H1 (cell line): ENCODE results near the gene SPAG5. TPM values are rescaled to one million over a fixed set of nuclear protein-coding genes. Genes with fewer than 3 reads are reported as not detected.

Experiments used
- CTCF ChIA-PET: fragments of 300-600 bp; sonication (Branson Sonifier 250); formaldehyde crosslinking; loops from one replicate; lab custom pipeline; 2021; ENCODE audit not compliant: partially characterized antibody; lab: Charles Lee
- POLR2A ChIA-PET: fragments of 300-600 bp; sonication (Branson Sonifier 250); formaldehyde crosslinking; loops from one replicate; lab custom pipeline; 2021; ENCODE audit warnings: inconsistent platforms; ENCODE audit not compliant: partially characterized antibody; lab: Charles Lee
- DNase-seq, 2 experiments: peaks; one replicate each; pipeline versions ENCODE4 v3.0.0 to v3.0.0-alpha.2; 2010 to 2022; ENCODE audit warnings: low spot score in 2 of 2, low read depth in 1 of 2, mixed read lengths in 1 of 2
- FAIRE-seq: peaks from 2 replicates; lab custom pipeline; 2011; peaks lifted over from hg19 to GRCh38; lab: Jason Lieb, UNC
- H2AFZ ChIP-seq: 2 replicates; pipeline ENCODE4 v1.8.1; 2012; ENCODE audit warnings: low read length, inconsistent platforms
- H2AK5ac ChIP-seq: 2 replicates; pipeline ENCODE4 v1.6.1; 2013; ENCODE audit warnings: low read depth, low read length
- H2BK120ac ChIP-seq: replicated peaks from 2 replicates; pipeline ENCODE3; 2013; ENCODE audit warnings: low read depth, low read length, inconsistent platforms
- H2BK12ac ChIP-seq: 2 replicates; pipeline ENCODE4 v1.6.1; 2013; ENCODE audit warnings: low read depth, low read length
- H2BK15ac ChIP-seq: 2 replicates; pipeline ENCODE4 v1.6.1; 2013; ENCODE audit warnings: low read length
- H2BK20ac ChIP-seq: 2 replicates; pipeline ENCODE4 v1.6.1; 2013; ENCODE audit warnings: low read length
- H2BK5ac ChIP-seq: 2 replicates; pipeline ENCODE4 v1.6.1; 2013; ENCODE audit warnings: low read depth, low read length
- H3K14ac ChIP-seq: 2 replicates; pipeline ENCODE4 v1.6.1; 2013; ENCODE audit warnings: inconsistent platforms; ENCODE audit not compliant: insufficient read length
- H3K18ac ChIP-seq: 2 replicates; pipeline ENCODE4 v1.6.1; 2013; ENCODE audit warnings: low read length; ENCODE audit errors: extremely low read depth
- H3K23ac ChIP-seq: 2 replicates; pipeline ENCODE4 v1.6.1; 2013; ENCODE audit warnings: inconsistent platforms; ENCODE audit not compliant: insufficient read length
- H3K23me2 ChIP-seq: 2 replicates; pipeline ENCODE4 v1.6.1; 2013; ENCODE audit warnings: low read depth, low read length
- H3K27ac ChIP-seq: 2 replicates; pipeline ENCODE4 v1.6.1; 2011; ENCODE audit warnings: low read depth, low read length, inconsistent platforms
- H3K27me3 ChIP-seq, 4 experiments: replicated peaks in 1 of 4; 1 replicate in 1 of 4; 2 replicates in 3 of 4; pipeline versions ENCODE4 v1.6.1 to v1.8.1; 2011 to 2013; ENCODE audit warnings: low read length in 3 of 4, mild to moderate bottlenecking in 3 of 4, inconsistent platforms in 2 of 4, mixed read lengths in 2 of 4, moderate library complexity in 1 of 4; ENCODE audit not compliant: control insufficient read depth in 3 of 4, insufficient read depth in 3 of 4; ENCODE audit errors: extremely low read depth in 1 of 4
- H3K36me3 ChIP-seq, 4 experiments: 2 replicates each; pipeline versions ENCODE4 v1.6.1 to v1.8.1; 2011 to 2013; ENCODE audit warnings: mild to moderate bottlenecking in 4 of 4, low read length in 3 of 4, moderate library complexity in 2 of 4, control low read depth in 1 of 4, inconsistent platforms in 1 of 4; ENCODE audit not compliant: insufficient read depth in 4 of 4, control insufficient read depth in 2 of 4
- H3K4ac ChIP-seq: replicated peaks from 2 replicates; pipeline ENCODE3; 2013; ENCODE audit warnings: low read length, low read depth, mixed read lengths, inconsistent platforms; ENCODE audit not compliant: insufficient read length
- H3K4me1 ChIP-seq, 4 experiments: replicated peaks in 1 of 4; 1 replicate in 1 of 4; 2 replicates in 3 of 4; pipeline versions ENCODE4 v1.6.1 to v1.8.1; 2011 to 2013; ENCODE audit warnings: low read length in 3 of 4, inconsistent platforms in 2 of 4, mixed read lengths in 1 of 4; ENCODE audit not compliant: insufficient read depth in 4 of 4, control insufficient read depth in 3 of 4
- H3K4me2 ChIP-seq, 2 experiments: 2 replicates each; pipeline versions ENCODE4 v1.6.1 to v1.8.1; 2011 to 2013; ENCODE audit warnings: low read depth in 2 of 2, low read length in 2 of 2, control low read depth in 1 of 2, inconsistent platforms in 1 of 2, mild to moderate bottlenecking in 1 of 2; ENCODE audit not compliant: insufficient read depth in 1 of 2
- H3K4me3 ChIP-seq, 4 experiments: fragments of 200-600, 300-600 bp in 1 of 4; sonication (generic), shearing (Covaris generic), sonication (Bioruptor Twin) in 1 of 4; 2 replicates each; pipeline versions ENCODE4 v1.5.1 to v1.8.1; 2011 to 2016; ENCODE audit warnings: low read length in 4 of 4, low read depth in 3 of 4, control low read depth in 2 of 4, inconsistent platforms in 2 of 4, mild to moderate bottlenecking in 2 of 4, mixed read lengths in 1 of 4, moderate library complexity in 1 of 4; ENCODE audit not compliant: insufficient read depth in 2 of 4; ENCODE audit errors: extremely low read depth in 1 of 4
- H3K56ac ChIP-seq: replicated peaks from 2 replicates; pipeline ENCODE3; 2013; ENCODE audit warnings: low read depth, mild to moderate bottlenecking, mixed read lengths, low read length, inconsistent platforms; ENCODE audit not compliant: insufficient read length
- H3K79me1 ChIP-seq: 2 replicates; pipeline ENCODE4 v1.6.1; 2013; ENCODE audit warnings: low read depth, low read length, control low read depth
- H3K79me2 ChIP-seq, 2 experiments: 2 replicates each; pipeline versions ENCODE4 v1.6.1 to v1.8.1; 2012 to 2013; ENCODE audit warnings: low read length in 2 of 2, mild to moderate bottlenecking in 2 of 2, inconsistent platforms in 1 of 2; ENCODE audit not compliant: insufficient read depth in 2 of 2, control insufficient read depth in 1 of 2
- H3K9ac ChIP-seq, 4 experiments: replicated peaks in 1 of 4; 1 replicate in 1 of 4; 2 replicates in 3 of 4; pipeline versions ENCODE4 v1.6.1 to v1.8.1; 2011 to 2013; ENCODE audit warnings: low read depth in 3 of 4, low read length in 3 of 4, control low read depth in 2 of 4, mild to moderate bottlenecking in 2 of 4, moderate library complexity in 2 of 4, inconsistent platforms in 1 of 4; ENCODE audit errors: extremely low read depth in 1 of 4
- H3K9me3 ChIP-seq, 2 experiments: 2 replicates each; pipeline versions ENCODE4 v1.6.1 to v1.8.1; 2012 to 2013; ENCODE audit warnings: mild to moderate bottlenecking in 2 of 2, moderate library complexity in 2 of 2, control low read depth in 1 of 2, inconsistent platforms in 1 of 2, low read depth in 1 of 2, low read length in 1 of 2, mixed read lengths in 1 of 2; ENCODE audit not compliant: insufficient read depth in 2 of 2
- H4K20me1 ChIP-seq, 2 experiments: replicated peaks in 1 of 2; 2 replicates each; pipeline versions ENCODE3 to v1.8.1; 2011 to 2013; ENCODE audit warnings: inconsistent platforms in 2 of 2, low read length in 2 of 2, mild to moderate bottlenecking in 1 of 2; ENCODE audit not compliant: insufficient read depth in 2 of 2, control insufficient read depth in 1 of 2
- H4K5ac ChIP-seq: 2 replicates; pipeline ENCODE4 v1.6.1; 2013; ENCODE audit warnings: low read length, low read depth, mixed read lengths, inconsistent platforms; ENCODE audit not compliant: insufficient read length
- H4K8ac ChIP-seq: 2 replicates; pipeline ENCODE4 v1.8.0; 2013; ENCODE audit warnings: mild to moderate bottlenecking, moderate library complexity, low read length, inconsistent platforms; ENCODE audit not compliant: insufficient read depth; ENCODE audit errors: extremely low read depth
- H4K91ac ChIP-seq: replicated peaks from 2 replicates; pipeline ENCODE3; 2013; ENCODE audit warnings: low read length, mixed read lengths, inconsistent platforms; ENCODE audit not compliant: insufficient read length
- BACH1 ChIP-seq: IDR thresholded peaks from 2 replicates; pipeline ENCODE4 v1.6.1; 2012; ENCODE audit warnings: low read length, improper control_type of control experiment
- E2F6 ChIP-seq: IDR thresholded peaks from 2 replicates; pipeline ENCODE4 v1.6.1; 2012; ENCODE audit warnings: inconsistent platforms
- JUN ChIP-seq: IDR thresholded peaks from 2 replicates; pipeline ENCODE4 v1.6.1; 2011; ENCODE audit warnings: low read depth, mild to moderate bottlenecking, improper control_type of control experiment, low read length
- NRF1 ChIP-seq: IDR thresholded peaks from 2 replicates; pipeline ENCODE4 v1.6.1; 2011; ENCODE audit warnings: mild to moderate bottlenecking, low read depth, low read length, improper control_type of control experiment
- RBBP5 ChIP-seq: IDR thresholded peaks from 2 replicates; pipeline ENCODE4 v1.7.1; 2012; ENCODE audit warnings: low read depth, mild to moderate bottlenecking, inconsistent platforms, low read length, moderate library complexity, borderline replicate concordance
- SIN3A ChIP-seq, 2 experiments: IDR thresholded peaks in 1 of 2; conservative IDR thresholded peaks in 1 of 2; 2 replicates each; pipeline ENCODE4 v1.6.1; 2011 to 2012; ENCODE audit warnings: low read length in 2 of 2, improper control_type of control experiment in 1 of 2, low read depth in 1 of 2, mild to moderate bottlenecking in 1 of 2
- SP1 ChIP-seq: IDR thresholded peaks from 2 replicates; pipeline ENCODE4 v1.6.1; 2011; ENCODE audit warnings: low read depth, low read length
- TEAD4 ChIP-seq: IDR thresholded peaks from 2 replicates; pipeline ENCODE4 v1.6.1; 2012; ENCODE audit warnings: low read depth, low read length, inconsistent platforms, mixed read lengths
- USF2 ChIP-seq: IDR thresholded peaks from 2 replicates; pipeline ENCODE4 v1.6.1; 2011; ENCODE audit warnings: low read length, improper control_type of control experiment
- WGBS, 2 experiments: shearing (Covaris generic) in 1 of 2; methylation state at CpG; one replicate each; pipeline versions ENCODE4 v1.1.6 to v1.1.7; 2013 to 2015; ENCODE audit warnings: low lambda C conversion rate in 2 of 2, mixed read lengths in 2 of 2, inconsistent platforms in 1 of 2, low coverage in 1 of 2, missing lambda C conversion rate in 1 of 2; ENCODE audit not compliant: insufficient replicate concordance in 2 of 2, insufficient coverage in 1 of 2, insufficient read length in 1 of 2; ENCODE audit errors: extremely low coverage in 1 of 2, missing lambda C conversion rate in 1 of 2; 5-methylcytosine and 5-hydroxymethylcytosine counted together
- polyA plus RNA-seq, 7 experiments: library from polyadenylated mRNA; depleted of rRNA in 3 of 7; stranded (reverse) in 5 of 7; unstranded in 2 of 7; fragments of >200 nt in 5 of 7; fragments of 200-250 nt in 2 of 7; gene quantifications; 1 replicate in 5 of 7; 2 replicates in 1 of 7; 4 replicates in 1 of 7; pipeline versions ENCODE4 v1.2.1 to v1.2.3, GENCODE V29; 2011 to 2013; ENCODE audit warnings: missing spikeins in 2 of 7, mixed read lengths in 2 of 7
- total RNA-seq: library from RNA; stranded (reverse); fragmentation: NEBNext Ultra II Directional; extraction: Animal tissue kit (Norgen Biotek cat#: 25700); gene quantifications from 2 replicates; pipeline ENCODE4 v1.2.1, GENCODE V29; 2021

The SPAG5 gene
- total and polyA plus RNA-seq, 2 of the 8 experiments (the other 6 are each of a cell fraction or from before 2014, with no cell fraction given): 57.1 to 129 TPM

DNA sequence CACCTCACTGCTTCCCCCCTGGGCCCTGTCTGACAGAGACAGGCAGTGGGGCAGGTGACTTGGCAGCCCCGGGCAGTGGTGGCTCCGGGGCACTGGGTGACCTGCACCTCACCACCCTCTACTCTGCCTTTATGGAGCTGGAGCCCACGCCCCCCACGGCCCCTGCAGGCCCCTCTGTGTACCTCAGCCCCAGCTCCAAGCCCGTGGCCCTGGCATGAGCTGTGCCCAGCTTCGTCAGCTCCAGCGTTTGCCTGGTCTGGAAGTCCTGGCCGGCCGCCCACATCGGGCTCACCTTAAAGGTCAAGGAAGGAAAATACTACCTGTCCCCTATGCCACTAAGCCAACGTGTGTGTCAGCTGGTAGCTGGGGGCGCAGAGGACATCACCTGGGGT lies 61.6 kb downstream of the SPAG5 start:
- no peak overlapping the region for H2BK12ac ChIP-seq
- no peak overlapping the region for H3K4ac ChIP-seq
- H3K79me2 ChIP-seq: no peaks in the 10 kb centered on the region
- no peak overlapping the region for H3K14ac ChIP-seq
- H3K79me1 ChIP-seq: no peaks in the 10 kb centered on the region
- H3K9me3 ChIP-seq: no peaks in the 10 kb centered on the region
- H3K4me2 ChIP-seq: no peak overlapping the region
- DNase-seq: no peak
- H3K27ac ChIP-seq: no peak overlapping the region
- H3K18ac ChIP-seq: no peak overlapping the region
- H4K8ac ChIP-seq: peak overlapping the region; percentile 43; the same call in 1 of the 2 replicates
- no peak overlapping the region for H2BK20ac ChIP-seq
- 90% methylated on average over 12 of the region's 12 CpGs; no CpG with 5 or more reads in 1 of the 2 experiments for WGBS, 2 experiments
- H4K20me1 ChIP-seq: no peaks in the 10 kb centered on the region
- CTCF ChIA-PET: interaction anchor here (0.7 to 18.4 kb wide), 12 partner anchors 10 to 121 kb away, joined by 3 to 547 read pairs (median 4); partner anchors contain the start of gene FOXN1
- no peak overlapping the region for H2AK5ac ChIP-seq
- peaks cover 0 to 5% (median 0%) of the 10 kb centered on the region in 4 experiments; a peak in 2 of 7 replicates for H3K4me1 ChIP-seq
- H2BK120ac ChIP-seq: no peak overlapping the region
- no peak overlapping the region for H3K56ac ChIP-seq
- H3K36me3 ChIP-seq: no peaks in the 10 kb centered on the region
- H3K23ac ChIP-seq: no peak overlapping the region
- H2BK5ac ChIP-seq: no peak overlapping the region
- no peak overlapping the region for H4K5ac ChIP-seq
- H2AFZ ChIP-seq: no peak overlapping the region
- FAIRE-seq: no peak
- no peak overlapping the region for H2BK15ac ChIP-seq
- no peak overlapping the region for H3K9ac ChIP-seq
- H4K91ac ChIP-seq: no peak overlapping the region
- no peak overlapping the region for H3K4me3 ChIP-seq
- POLR2A ChIA-PET: no interaction called here
- no peaks in the 10 kb centered on the region for H3K23me2 ChIP-seq
- no peaks in the 10 kb centered on the region for H3K27me3 ChIP-seq
- no peak for TF ChIP-seq TEAD4
- TF ChIP-seq E2F6: no peak
- TF ChIP-seq SP1: no peak
- TF ChIP-seq NRF1: no peak
- TF ChIP-seq JUN: no peak
- no peak for TF ChIP-seq SIN3A (conservative IDR thresholded peaks at IDR 0.05 in 1 of 2, IDR thresholded peaks at IDR 0.05 in 1 of 2; ENCODE audit: low read depth in 1 of 2, low read length in 2 of 2)
- no peak for TF ChIP-seq RBBP5
- no peak for TF ChIP-seq BACH1
- TF ChIP-seq USF2: no peak
